ENCODE measurements around the gene DONSON.
"Not testable (repeated sequence)": the region's sequence is repeated elsewhere in the genome, so short reads cannot be mapped to it uniquely, and the experiment has no call there.

The DONSON gene

DNA sequence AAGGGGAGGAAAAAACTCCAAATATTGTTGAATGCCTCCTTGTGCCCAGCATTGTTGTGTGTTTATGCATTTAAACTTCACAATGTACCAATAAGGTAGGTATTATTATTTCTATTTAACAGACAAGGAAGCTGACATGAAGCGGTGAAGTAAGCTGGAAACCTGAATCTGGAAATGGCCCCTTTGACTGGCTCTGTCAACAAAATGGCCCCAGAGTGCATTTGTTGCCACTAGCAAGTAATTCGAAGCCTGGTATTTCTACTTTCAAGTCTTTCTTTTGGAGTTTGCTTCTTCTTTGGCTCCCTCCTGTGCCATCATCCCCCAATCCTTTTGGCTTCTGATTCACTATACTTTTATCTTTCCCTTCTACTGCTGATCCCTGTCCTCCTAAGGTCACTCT is 29.9 kb upstream of the DONSON start:
- TF ChIP-seq, protein P1, sequence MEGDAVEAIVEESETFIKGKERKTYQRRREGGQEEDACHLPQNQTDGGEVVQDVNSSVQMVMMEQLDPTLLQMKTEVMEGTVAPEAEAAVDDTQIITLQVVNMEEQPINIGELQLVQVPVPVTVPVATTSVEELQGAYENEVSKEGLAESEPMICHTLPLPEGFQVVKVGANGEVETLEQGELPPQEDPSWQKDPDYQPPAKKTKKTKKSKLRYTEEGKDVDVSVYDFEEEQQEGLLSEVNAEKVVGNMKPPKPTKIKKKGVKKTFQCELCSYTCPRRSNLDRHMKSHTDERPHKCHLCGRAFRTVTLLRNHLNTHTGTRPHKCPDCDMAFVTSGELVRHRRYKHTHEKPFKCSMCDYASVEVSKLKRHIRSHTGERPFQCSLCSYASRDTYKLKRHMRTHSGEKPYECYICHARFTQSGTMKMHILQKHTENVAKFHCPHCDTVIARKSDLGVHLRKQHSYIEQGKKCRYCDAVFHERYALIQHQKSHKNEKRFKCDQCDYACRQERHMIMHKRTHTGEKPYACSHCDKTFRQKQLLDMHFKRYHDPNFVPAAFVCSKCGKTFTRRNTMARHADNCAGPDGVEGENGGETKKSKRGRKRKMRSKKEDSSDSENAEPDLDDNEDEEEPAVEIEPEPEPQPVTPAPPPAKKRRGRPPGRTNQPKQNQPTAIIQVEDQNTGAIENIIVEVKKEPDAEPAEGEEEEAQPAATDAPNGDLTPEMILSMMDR (IDR thresholded peaks at IDR 0.05; ENCODE audit: poor library complexity, severe bottlenecking) = no peak
- no peak for ATAC-seq (ENCODE audit: low read depth)
- no peak overlapping the region for H3K27ac ChIP-seq (ENCODE audit: poor library complexity, severe bottlenecking)

DNA sequence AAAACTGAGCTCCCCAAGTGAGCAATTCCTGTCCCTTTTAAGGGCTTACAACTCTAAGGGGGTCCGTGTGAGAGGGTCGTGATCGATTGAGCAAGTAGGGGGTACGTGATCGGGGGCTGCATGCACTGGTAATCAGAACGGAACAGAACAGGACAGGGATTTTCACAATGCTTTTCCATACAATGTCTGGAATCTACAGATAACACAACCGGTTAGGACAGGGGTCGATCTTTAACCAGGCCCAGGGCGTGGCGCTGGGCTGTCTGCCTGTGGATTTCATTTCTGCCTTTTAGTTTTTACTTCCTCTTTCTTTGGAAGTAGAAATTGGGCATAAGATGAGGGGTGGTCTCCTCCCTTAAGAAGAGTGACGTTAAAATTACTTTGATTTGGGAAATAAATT is 29.1 kb upstream of the DONSON start:
- not testable (repeated sequence) for ATAC-seq (ENCODE audit: low read depth); H3K4me1 ChIP-seq (ENCODE audit: insufficient read depth, poor library complexity, severe bottlenecking)
- H3K36me3 ChIP-seq (ENCODE audit: low read depth) = peaks cover 35% of the 10 kb centered on the region

More for the DNA sequence above, 29.9 kb upstream of the DONSON start:
- DNase-seq (ENCODE audit: low spot score) = no peak
- peaks cover 32% of the 10 kb centered on the region for H3K36me3 ChIP-seq (ENCODE audit: low read depth)
- H3K9me3 ChIP-seq (ENCODE audit: severe bottlenecking) = no peaks in the 10 kb centered on the region
- H3K4me3 ChIP-seq (ENCODE audit: severe bottlenecking) = no peak overlapping the region
- no peaks in the 10 kb centered on the region for H3K27me3 ChIP-seq (ENCODE audit: insufficient read depth, poor library complexity, severe bottlenecking)
- H3K4me1 ChIP-seq (ENCODE audit: insufficient read depth, poor library complexity, severe bottlenecking) = no peaks in the 10 kb centered on the region

DNA sequence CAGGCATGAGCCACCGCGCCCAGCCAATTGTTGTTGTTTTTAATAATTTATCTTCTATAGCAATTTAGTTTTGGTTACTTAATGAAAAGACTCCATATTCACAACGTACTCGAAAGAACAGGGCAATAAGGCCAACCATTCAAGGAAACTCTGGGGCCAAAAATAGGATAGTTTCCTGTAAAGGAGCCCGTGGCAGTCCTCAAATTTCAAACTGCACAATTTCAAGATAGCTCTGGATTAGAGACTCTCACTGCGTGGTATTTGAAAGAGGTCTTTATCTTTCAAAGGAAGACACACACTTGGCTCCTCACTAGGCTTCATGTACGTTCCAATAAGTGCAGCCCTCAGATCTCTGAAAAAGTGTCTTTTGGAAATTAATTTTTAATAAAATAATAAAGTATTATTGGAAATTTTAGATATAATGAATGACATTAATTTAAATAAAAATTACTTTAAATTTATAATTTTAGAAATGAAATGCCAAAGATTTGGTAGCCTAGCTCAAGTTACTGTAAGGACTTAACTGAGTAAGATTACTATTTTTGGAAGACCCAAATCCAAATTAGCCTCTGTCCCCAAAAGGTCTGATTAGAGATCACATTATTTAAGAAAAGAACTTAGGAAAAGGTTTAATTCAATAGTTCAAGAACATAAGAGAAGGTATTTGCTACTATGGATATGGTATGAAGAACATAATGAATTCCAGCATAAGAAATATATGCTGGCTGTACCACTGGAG is 22.7 kb upstream of the DONSON start:
- Histone ChIP-seq H3K4me3 (ENCODE audit: severe bottlenecking) (no peak overlapping the region), H3K27ac (ENCODE audit: poor library complexity, severe bottlenecking) (no peak overlapping the region), H3K4me1 (ENCODE audit: insufficient read depth, poor library complexity, severe bottlenecking) (no peaks in the 10 kb centered on the region), H3K9me3 (ENCODE audit: severe bottlenecking) (no peaks in the 10 kb centered on the region), H3K36me3 (ENCODE audit: low read depth) (peaks cover 43% of the 10 kb centered on the region), H3K27me3 (ENCODE audit: insufficient read depth, poor library complexity, severe bottlenecking) (no peaks in the 10 kb centered on the region)
- DNase-seq (ENCODE audit: low spot score) = no peak
- TF ChIP-seq, protein P1 (IDR thresholded peaks at IDR 0.05; ENCODE audit: poor library complexity, severe bottlenecking) = no peak
- ATAC-seq (ENCODE audit: low read depth) = no peak

More for the DNA sequence above, 29.1 kb upstream of the DONSON start:
- H3K27me3 ChIP-seq (ENCODE audit: insufficient read depth, poor library complexity, severe bottlenecking); H3K4me3 ChIP-seq (ENCODE audit: severe bottlenecking); H3K27ac ChIP-seq (ENCODE audit: poor library complexity, severe bottlenecking); DNase-seq (ENCODE audit: low spot score); H3K9me3 ChIP-seq (ENCODE audit: severe bottlenecking): not testable (repeated sequence)

DNA sequence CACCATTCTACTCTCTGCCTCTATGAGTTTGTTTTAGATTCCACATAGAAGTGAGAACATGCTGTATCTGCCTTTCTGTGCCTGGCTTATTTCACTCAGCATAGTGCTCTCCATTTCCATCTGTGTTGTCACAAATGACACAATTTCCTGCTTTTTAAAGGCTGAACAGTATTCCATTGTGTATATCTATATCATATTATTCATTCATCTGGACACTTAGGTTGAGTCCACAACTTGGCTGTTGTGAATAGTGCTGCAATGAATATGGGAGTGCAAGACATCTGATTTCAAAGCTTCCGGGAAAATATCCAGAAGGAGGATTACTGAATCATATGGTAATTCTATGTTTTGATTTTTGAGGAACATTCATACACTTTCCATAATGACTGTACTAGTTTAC is 20.1 kb upstream of the DONSON start:
- TF ChIP-seq, protein P1 (IDR thresholded peaks at IDR 0.05; ENCODE audit: poor library complexity, severe bottlenecking) = no peak
- DNase-seq (ENCODE audit: low spot score) (no peak), ATAC-seq (ENCODE audit: low read depth) (no peak)
- Histone ChIP-seq H3K27ac (ENCODE audit: poor library complexity, severe bottlenecking) (no peak overlapping the region), H3K4me3 (ENCODE audit: severe bottlenecking) (no peak overlapping the region), H3K9me3 (ENCODE audit: severe bottlenecking) (no peaks in the 10 kb centered on the region), H3K36me3 (ENCODE audit: low read depth) (peaks cover 50% of the 10 kb centered on the region), H3K4me1 (ENCODE audit: insufficient read depth, poor library complexity, severe bottlenecking) (no peaks in the 10 kb centered on the region), H3K27me3 (ENCODE audit: insufficient read depth, poor library complexity, severe bottlenecking) (no peaks in the 10 kb centered on the region)

DNA sequence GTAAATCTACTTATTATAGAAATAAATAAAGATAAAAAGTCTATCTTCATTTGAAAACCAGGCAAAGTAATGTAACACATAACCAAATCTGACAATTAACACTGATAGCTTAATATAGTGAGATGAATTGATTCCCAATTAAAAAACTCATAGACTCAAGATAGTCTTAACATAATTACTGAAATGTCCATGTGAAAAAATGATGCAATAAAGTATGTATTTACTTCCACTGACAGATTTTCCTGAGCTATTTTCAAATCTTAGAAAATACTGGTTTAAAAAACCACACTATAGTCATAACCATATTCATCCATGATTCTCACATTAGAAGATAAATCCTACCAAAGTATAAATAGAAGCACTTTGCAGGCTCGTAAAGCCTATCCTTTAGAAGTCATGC is 9.6 kb upstream of the DONSON start:
- no peak for ATAC-seq (ENCODE audit: low read depth)
- no peak for DNase-seq (ENCODE audit: low spot score)
- Histone ChIP-seq H3K36me3 (ENCODE audit: low read depth) (peaks cover 54% of the 10 kb centered on the region), H3K27me3 (ENCODE audit: insufficient read depth, poor library complexity, severe bottlenecking) (no peaks in the 10 kb centered on the region), H3K27ac (ENCODE audit: poor library complexity, severe bottlenecking) (no peak overlapping the region), H3K9me3 (ENCODE audit: severe bottlenecking) (no peaks in the 10 kb centered on the region), H3K4me3 (ENCODE audit: severe bottlenecking) (no peak overlapping the region), H3K4me1 (ENCODE audit: insufficient read depth, poor library complexity, severe bottlenecking) (no peaks in the 10 kb centered on the region)
- TF ChIP-seq, protein P1 (IDR thresholded peaks at IDR 0.05; ENCODE audit: poor library complexity, severe bottlenecking) = no peak

Measured in RWPE2 (cell line).